Cardiac muscle cell (in vitro differentiated cells and primary cell): Measurements from ENCODE around the gene YPEL1. TPM values are rescaled to one million over a fixed set of nuclear protein-coding genes. Genes with fewer than 3 reads are reported as not detected.
"Not testable (repeated sequence)": the region's sequence is repeated elsewhere in the genome, so short reads cannot be mapped to it uniquely, and the experiment has no call there.

Experiments
- DNase-seq, 2 donors: peaks; one replicate each; pipeline versions ENCODE4 v3.0.0 to v3.0.0-alpha.2; 2010 to 2017; ENCODE audit warnings: low read depth in 1 of 2, low spot score in 1 of 2
- H3K27ac ChIP-seq: fragments of 200-600 bp; sonication (generic); 2 replicates; pipeline ENCODE4 v1.5.1; 2016
- H3K27me3 ChIP-seq: fragments of 200-600 bp; sonication (generic); 2 replicates; pipeline ENCODE4 v1.6.0; 2016; ENCODE audit warnings: control low read depth
- H3K36me3 ChIP-seq: fragments of 200-600 bp; sonication (generic); 2 replicates; pipeline ENCODE4 v1.5.1; 2016; ENCODE audit warnings: control low read depth
- H3K4me1 ChIP-seq: fragments of 200-600 bp; sonication (generic); 2 replicates; pipeline ENCODE4 v1.8.1; 2017; ENCODE audit warnings: low read depth, mild to moderate bottlenecking, mixed run types
- H3K4me3 ChIP-seq: fragments of 200-600 bp; sonication (generic); 2 replicates; pipeline ENCODE4 v1.5.1; 2016; ENCODE audit warnings: mild to moderate bottlenecking
- H3K9me3 ChIP-seq: fragments of 200-600 bp; sonication (generic); 2 replicates; pipeline ENCODE4 v1.5.1; 2017; ENCODE audit warnings: low read depth, mild to moderate bottlenecking, control low read depth
- CTCF ChIP-seq: IDR thresholded peaks from 2 replicates; pipeline ENCODE4 v1.5.1; 2012; ENCODE audit warnings: low read depth, mild to moderate bottlenecking, low read length
- polyA plus RNA-seq: library from polyadenylated mRNA; unstranded; fragments of >200 nt; fragmentation: Nextera tagmentation; extraction: Ambion mirVana; gene quantifications from 2 replicates; pipeline ENCODE4 v1.2.1, GENCODE V29; 2016
- total RNA-seq: library from RNA; depleted of rRNA; stranded (reverse); fragments of >200 nt; gene quantifications from 2 replicates; pipeline ENCODE4 v1.2.3, GENCODE V29; 2016

YPEL1 gene
- total and polyA plus RNA-seq, 2 experiments from 2014 or later = 20.4 to 22.4 TPM

- no peak for DNase-seq
- no peak for TF ChIP-seq CTCF
- no peak overlapping the region for H3K27ac ChIP-seq
- H3K4me3 ChIP-seq = no peak overlapping the region
- no peaks in the 10 kb centered on the region for H3K9me3 ChIP-seq
- H3K27me3 ChIP-seq = no peaks in the 10 kb centered on the region
- no peaks in the 10 kb centered on the region for H3K4me1 ChIP-seq
- peaks cover 12% of the 10 kb centered on the region for H3K36me3 ChIP-seq
These were observed 53.8 kb downstream of the YPEL1 start for GRCh38 chr22:21681566-21682370.

- no peaks in the 10 kb centered on the region for H3K27me3 ChIP-seq
- no peak overlapping the region for H3K4me3 ChIP-seq
- H3K4me1 ChIP-seq = no peaks in the 10 kb centered on the region
- H3K36me3 ChIP-seq = peaks cover 9% of the 10 kb centered on the region
- H3K9me3 ChIP-seq = no peaks in the 10 kb centered on the region
- TF ChIP-seq CTCF = no peak
- no peak for DNase-seq
- H3K27ac ChIP-seq = no peak overlapping the region
These were observed 54.6 kb downstream of the YPEL1 start for GRCh38 chr22:21680830-21681565.

- Histone ChIP-seq H3K36me3 (peaks cover 9% of the 10 kb centered on the region), H3K27me3 (no peaks in the 10 kb centered on the region), H3K27ac (no peak overlapping the region), H3K9me3 (no peaks in the 10 kb centered on the region), H3K4me1 (no peaks in the 10 kb centered on the region), H3K4me3 (no peak overlapping the region)
- no peak for TF ChIP-seq CTCF
- no peak for DNase-seq
These were observed 56.2 kb downstream of the YPEL1 start for GRCh38 chr22:21679383-21679782.

GRCh38 chr22:21678842-21679241 lies 56.8 kb downstream of the YPEL1 start:
- H3K9me3 ChIP-seq, H3K4me1 ChIP-seq, H3K27ac ChIP-seq, H3K4me3 ChIP-seq, H3K27me3 ChIP-seq, DNase-seq: not testable (repeated sequence)
- H3K36me3 ChIP-seq = peaks cover 10% of the 10 kb centered on the region

- Histone ChIP-seq H3K27me3 (no peaks in the 10 kb centered on the region), H3K9me3 (no peaks in the 10 kb centered on the region), H3K36me3 (peaks cover 10% of the 10 kb centered on the region), H3K27ac (no peak overlapping the region), H3K4me1 (no peaks in the 10 kb centered on the region), H3K4me3 (no peak overlapping the region)
- no peak for TF ChIP-seq CTCF
- no peak for DNase-seq
These were observed 57.8 kb downstream of the YPEL1 start for GRCh38 chr22:21677606-21678443.
